Tibial nerve (tissue), 3 donors: ENCODE results near the gene RNF167.

Source experiments
- CTCF ChIP-seq, 5 experiments: fragments of 200-600 bp in 3 of 5; fragments of 450-650 bp in 2 of 5; sonication (generic) in 3 of 5; IDR thresholded peaks; one replicate each; pipeline ENCODE4 v1.5.1; 2016 to 2019; ENCODE audit warnings: antibody characterized with exemption in 5 of 5, mild to moderate bottlenecking in 3 of 5, moderate library complexity in 2 of 5
- POLR2A ChIP-seq, 2 donors: fragments of 450-650 bp; IDR thresholded peaks; one replicate each; pipeline ENCODE4 v1.6.1; 2017; ENCODE audit warnings: antibody characterized with exemption in 2 of 2, mild to moderate bottlenecking in 2 of 2, moderate library complexity in 2 of 2

GRCh38 chr17:4937553-4937952, 2.5 kb upstream of the RNF167 start:
- no peak for TF ChIP-seq CTCF (IDR thresholded peaks at IDR 0.05)
- TF ChIP-seq POLR2A (IDR thresholded peaks at IDR 0.05), result no peak
